ENCODE data around the gene DHRS7C. TPM values are rescaled to one million over a fixed set of nuclear protein-coding genes. Genes with fewer than 3 reads are reported as not detected.

The DHRS7C gene
- total RNA-seq, 1 experiment from 2014 or later = not detected

- DNase-seq = no peak
- Histone ChIP-seq H3K4me3 (ENCODE audit: low read length) (no peak overlapping the region), H4K20me1 (ENCODE audit: insufficient read depth, low read depth, low read length) (no peaks in the 10 kb centered on the region), H3K4me2 (ENCODE audit: low read depth, low read length, poor library complexity, severe bottlenecking) (no peak overlapping the region), H3K27ac (ENCODE audit: low read length) (no peak overlapping the region), H3K9ac (ENCODE audit: low read length) (no peak overlapping the region), H3K4me1 (ENCODE audit: low read length) (no peaks in the 10 kb centered on the region), H3K27me3 (ENCODE audit: low read length) (no peaks in the 10 kb centered on the region), H3K79me2 (ENCODE audit: low read length) (no peaks in the 10 kb centered on the region), H3K9me2 (replicated peaks; ENCODE audit: insufficient read depth, low read length) (no peaks in the 10 kb centered on the region), H3K9me3 (ENCODE audit: low read length) (no peaks in the 10 kb centered on the region), H3K36me3 (ENCODE audit: insufficient read depth, low read length) (no peaks in the 10 kb centered on the region), H2AFZ (ENCODE audit: low read length) (no peak overlapping the region)
Measured at GRCh38 chr17:9802697-9803096, 11.3 kb upstream of the DHRS7C start.

GRCh38 chr17:9802294-9802693, 10.9 kb upstream of the DHRS7C start:
- H2AFZ ChIP-seq (ENCODE audit: low read length) = no peak overlapping the region
- no peaks in the 10 kb centered on the region for H3K4me1 ChIP-seq (ENCODE audit: low read length)
- H3K27ac ChIP-seq (ENCODE audit: low read length) = no peak overlapping the region
- H3K9ac ChIP-seq (ENCODE audit: low read length) = no peak overlapping the region
- H3K4me3 ChIP-seq (ENCODE audit: low read length) = no peak overlapping the region
- no peak for DNase-seq
- no peaks in the 10 kb centered on the region for H3K27me3 ChIP-seq (ENCODE audit: low read length)
- no peaks in the 10 kb centered on the region for H3K79me2 ChIP-seq (ENCODE audit: low read length)
- no peaks in the 10 kb centered on the region for H3K36me3 ChIP-seq (ENCODE audit: insufficient read depth, low read length)
- H3K9me3 ChIP-seq (ENCODE audit: low read length) = no peaks in the 10 kb centered on the region
- no peaks in the 10 kb centered on the region for H4K20me1 ChIP-seq (ENCODE audit: insufficient read depth, low read depth, low read length)
- no peaks in the 10 kb centered on the region for H3K9me2 ChIP-seq (replicated peaks; ENCODE audit: insufficient read depth, low read length)
- no peak overlapping the region for H3K4me2 ChIP-seq (ENCODE audit: low read depth, low read length, poor library complexity, severe bottlenecking)

DNA sequence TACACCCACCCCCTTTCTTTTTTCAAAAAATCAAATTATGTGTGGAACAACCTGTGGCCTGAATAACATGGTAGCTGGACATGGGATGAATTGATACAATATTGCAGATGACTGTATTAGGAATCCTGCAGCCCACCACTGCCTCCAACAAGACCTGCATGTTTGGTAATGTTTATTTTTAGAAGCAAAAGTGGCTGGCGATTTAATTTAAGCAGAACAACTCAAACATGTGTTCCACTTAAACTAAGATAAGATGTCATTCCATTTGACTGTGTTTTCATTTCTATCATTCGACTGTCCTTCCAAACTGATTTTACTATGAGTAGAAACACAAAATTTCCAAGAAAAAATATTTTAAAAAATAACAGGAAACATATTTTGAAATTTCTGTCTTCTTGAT, 10.1 kb upstream of the DHRS7C start:
- no peaks in the 10 kb centered on the region for H3K9me3 ChIP-seq (ENCODE audit: low read length)
- DNase-seq = no peak
- H3K27me3 ChIP-seq (ENCODE audit: low read length) = no peaks in the 10 kb centered on the region
- no peak overlapping the region for H2AFZ ChIP-seq (ENCODE audit: low read length)
- H3K4me3 ChIP-seq (ENCODE audit: low read length) = no peak overlapping the region
- H4K20me1 ChIP-seq (ENCODE audit: insufficient read depth, low read depth, low read length) = no peaks in the 10 kb centered on the region
- H3K4me2 ChIP-seq (ENCODE audit: low read depth, low read length, poor library complexity, severe bottlenecking) = no peak overlapping the region
- no peaks in the 10 kb centered on the region for H3K9me2 ChIP-seq (replicated peaks; ENCODE audit: insufficient read depth, low read length)
- H3K27ac ChIP-seq (ENCODE audit: low read length) = no peak overlapping the region
- no peak overlapping the region for H3K9ac ChIP-seq (ENCODE audit: low read length)
- H3K36me3 ChIP-seq (ENCODE audit: insufficient read depth, low read length) = no peaks in the 10 kb centered on the region
- no peaks in the 10 kb centered on the region for H3K79me2 ChIP-seq (ENCODE audit: low read length)
- H3K4me1 ChIP-seq (ENCODE audit: low read length) = no peaks in the 10 kb centered on the region

- no peak overlapping the region for H2AFZ ChIP-seq (ENCODE audit: low read length)
- H3K4me3 ChIP-seq (ENCODE audit: low read length) = no peak overlapping the region
- H3K4me1 ChIP-seq (ENCODE audit: low read length) = no peaks in the 10 kb centered on the region
- no peaks in the 10 kb centered on the region for H3K36me3 ChIP-seq (ENCODE audit: insufficient read depth, low read length)
- H3K27ac ChIP-seq (ENCODE audit: low read length) = no peak overlapping the region
- no peaks in the 10 kb centered on the region for H3K79me2 ChIP-seq (ENCODE audit: low read length)
- no peak overlapping the region for H3K4me2 ChIP-seq (ENCODE audit: low read depth, low read length, poor library complexity, severe bottlenecking)
- DNase-seq = no peak
- H3K9me3 ChIP-seq (ENCODE audit: low read length) = no peaks in the 10 kb centered on the region
- H3K9me2 ChIP-seq (replicated peaks; ENCODE audit: insufficient read depth, low read length) = no peaks in the 10 kb centered on the region
- no peaks in the 10 kb centered on the region for H3K27me3 ChIP-seq (ENCODE audit: low read length)
- H3K9ac ChIP-seq (ENCODE audit: low read length) = no peak overlapping the region
- H4K20me1 ChIP-seq (ENCODE audit: insufficient read depth, low read depth, low read length) = no peaks in the 10 kb centered on the region
Measured at GRCh38 chr17:9798724-9799123, 7.3 kb upstream of the DHRS7C start.

DNA sequence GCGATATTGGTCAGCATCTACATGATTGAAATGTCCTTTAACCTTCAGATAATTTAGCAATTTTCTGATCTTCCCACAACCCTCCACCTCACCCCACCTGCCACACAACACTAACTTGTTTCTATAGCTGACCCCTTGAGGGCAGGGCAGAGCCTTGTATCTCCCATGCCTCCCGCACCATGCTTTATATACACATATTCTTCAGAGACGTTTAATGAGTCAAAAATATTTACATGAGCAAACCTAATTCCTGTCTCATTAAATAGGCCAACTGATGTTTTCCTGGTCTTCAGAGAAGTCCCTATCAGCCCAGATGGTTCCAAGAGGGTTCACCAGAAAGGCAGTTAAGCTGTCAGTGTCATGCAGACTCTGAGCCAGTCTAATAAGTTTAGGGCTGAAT, 6.6 kb upstream of the DHRS7C start:
- Histone ChIP-seq H3K4me1 (ENCODE audit: low read length) (no peaks in the 10 kb centered on the region), H3K4me3 (ENCODE audit: low read length) (no peak overlapping the region), H3K9me2 (replicated peaks; ENCODE audit: insufficient read depth, low read length) (no peaks in the 10 kb centered on the region), H3K27ac (ENCODE audit: low read length) (no peak overlapping the region), H3K9me3 (ENCODE audit: low read length) (no peaks in the 10 kb centered on the region), H3K36me3 (ENCODE audit: insufficient read depth, low read length) (no peaks in the 10 kb centered on the region), H2AFZ (ENCODE audit: low read length) (no peak overlapping the region), H3K79me2 (ENCODE audit: low read length) (no peaks in the 10 kb centered on the region), H3K27me3 (ENCODE audit: low read length) (no peaks in the 10 kb centered on the region), H3K9ac (ENCODE audit: low read length) (no peak overlapping the region), H4K20me1 (ENCODE audit: insufficient read depth, low read depth, low read length) (no peaks in the 10 kb centered on the region), H3K4me2 (ENCODE audit: low read depth, low read length, poor library complexity, severe bottlenecking) (no peak overlapping the region)
- DNase-seq = no peak

- H3K9ac ChIP-seq (ENCODE audit: low read length) = no peak overlapping the region
- H3K9me2 ChIP-seq (replicated peaks; ENCODE audit: insufficient read depth, low read length) = no peaks in the 10 kb centered on the region
Measured at GRCh38 chr17:9792181-9792840, 919 bp upstream of the DHRS7C start.

GRCh38 chr17:9790316-9790715, 1.1 kb downstream of the DHRS7C start:
- H4K20me1 ChIP-seq (ENCODE audit: insufficient read depth, low read depth, low read length) = no peaks in the 10 kb centered on the region
- no peak overlapping the region for H3K9ac ChIP-seq (ENCODE audit: low read length)
- H2AFZ ChIP-seq (ENCODE audit: low read length) = no peak overlapping the region
- H3K9me2 ChIP-seq (replicated peaks; ENCODE audit: insufficient read depth, low read length) = no peaks in the 10 kb centered on the region
- H3K4me2 ChIP-seq (ENCODE audit: low read depth, low read length, poor library complexity, severe bottlenecking) = no peak overlapping the region
- H3K9me3 ChIP-seq (ENCODE audit: low read length) = no peaks in the 10 kb centered on the region
- no peaks in the 10 kb centered on the region for H3K79me2 ChIP-seq (ENCODE audit: low read length)
- H3K36me3 ChIP-seq (ENCODE audit: insufficient read depth, low read length) = no peaks in the 10 kb centered on the region
- DNase-seq = no peak
- no peaks in the 10 kb centered on the region for H3K4me1 ChIP-seq (ENCODE audit: low read length)
- no peak overlapping the region for H3K4me3 ChIP-seq (ENCODE audit: low read length)
- no peak overlapping the region for H3K27ac ChIP-seq (ENCODE audit: low read length)
- no peaks in the 10 kb centered on the region for H3K27me3 ChIP-seq (ENCODE audit: low read length)

More at GRCh38 chr17:9792181-9792840, 919 bp upstream of the DHRS7C start:
- DNase-seq = no peak
- H3K79me2 ChIP-seq (ENCODE audit: low read length) = no peaks in the 10 kb centered on the region
- H3K27me3 ChIP-seq (ENCODE audit: low read length) = no peaks in the 10 kb centered on the region
- H3K4me2 ChIP-seq (ENCODE audit: low read depth, low read length, poor library complexity, severe bottlenecking) = no peak overlapping the region
- no peaks in the 10 kb centered on the region for H4K20me1 ChIP-seq (ENCODE audit: insufficient read depth, low read depth, low read length)
- H2AFZ ChIP-seq (ENCODE audit: low read length) = no peak overlapping the region
- H3K36me3 ChIP-seq (ENCODE audit: insufficient read depth, low read length) = no peaks in the 10 kb centered on the region
- H3K27ac ChIP-seq (ENCODE audit: low read length) = no peak overlapping the region
- H3K4me3 ChIP-seq (ENCODE audit: low read length) = no peak overlapping the region
- no peaks in the 10 kb centered on the region for H3K9me3 ChIP-seq (ENCODE audit: low read length)
- no peaks in the 10 kb centered on the region for H3K4me1 ChIP-seq (ENCODE audit: low read length)

- Histone ChIP-seq H3K36me3 (ENCODE audit: insufficient read depth, low read length) (no peaks in the 10 kb centered on the region), H3K4me2 (ENCODE audit: low read depth, low read length, poor library complexity, severe bottlenecking) (no peak overlapping the region), H3K9ac (ENCODE audit: low read length) (no peak overlapping the region), H4K20me1 (ENCODE audit: insufficient read depth, low read depth, low read length) (no peaks in the 10 kb centered on the region), H3K27me3 (ENCODE audit: low read length) (no peaks in the 10 kb centered on the region), H3K4me3 (ENCODE audit: low read length) (no peak overlapping the region), H3K79me2 (ENCODE audit: low read length) (no peaks in the 10 kb centered on the region), H3K9me2 (replicated peaks; ENCODE audit: insufficient read depth, low read length) (no peaks in the 10 kb centered on the region), H3K4me1 (ENCODE audit: low read length) (no peaks in the 10 kb centered on the region), H3K27ac (ENCODE audit: low read length) (no peak overlapping the region), H2AFZ (ENCODE audit: low read length) (no peak overlapping the region), H3K9me3 (ENCODE audit: low read length) (no peaks in the 10 kb centered on the region)
- no peak for DNase-seq
Measured at GRCh38 chr17:9788601-9789000, 2.8 kb downstream of the DHRS7C start.

All from Karpas-422 (cell line).